ENCODE measurements around the gene MCEMP1.

The MCEMP1 gene

GRCh38 chr19:7672522-7672921, 4.4 kb upstream of the MCEMP1 start:
- no peak for DNase-seq

GRCh38 chr19:7674010-7675005, 2.6 kb upstream of the MCEMP1 start:
- DNase-seq = no peak

DNA sequence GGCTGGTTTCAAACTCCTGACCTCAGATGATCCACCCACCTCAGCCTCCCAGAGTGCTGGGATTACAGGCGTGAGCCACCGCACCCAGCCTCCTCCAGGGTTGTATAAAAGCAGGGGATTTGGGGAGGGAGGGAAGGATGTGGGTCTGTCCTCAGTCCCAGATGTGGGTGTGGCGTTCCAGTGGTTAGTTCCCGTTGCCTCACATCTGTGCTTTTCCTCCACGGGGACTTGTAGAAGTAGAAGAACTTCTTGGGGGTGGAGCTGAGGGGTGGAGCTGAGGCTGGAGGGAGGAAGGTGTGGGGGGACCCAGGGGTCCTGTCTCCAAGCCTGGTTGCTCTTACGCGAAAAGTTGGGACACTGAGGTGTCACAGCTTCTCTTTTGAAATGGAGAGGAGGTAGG, 514 bp upstream of the MCEMP1 start:
- no peak for DNase-seq

DNA sequence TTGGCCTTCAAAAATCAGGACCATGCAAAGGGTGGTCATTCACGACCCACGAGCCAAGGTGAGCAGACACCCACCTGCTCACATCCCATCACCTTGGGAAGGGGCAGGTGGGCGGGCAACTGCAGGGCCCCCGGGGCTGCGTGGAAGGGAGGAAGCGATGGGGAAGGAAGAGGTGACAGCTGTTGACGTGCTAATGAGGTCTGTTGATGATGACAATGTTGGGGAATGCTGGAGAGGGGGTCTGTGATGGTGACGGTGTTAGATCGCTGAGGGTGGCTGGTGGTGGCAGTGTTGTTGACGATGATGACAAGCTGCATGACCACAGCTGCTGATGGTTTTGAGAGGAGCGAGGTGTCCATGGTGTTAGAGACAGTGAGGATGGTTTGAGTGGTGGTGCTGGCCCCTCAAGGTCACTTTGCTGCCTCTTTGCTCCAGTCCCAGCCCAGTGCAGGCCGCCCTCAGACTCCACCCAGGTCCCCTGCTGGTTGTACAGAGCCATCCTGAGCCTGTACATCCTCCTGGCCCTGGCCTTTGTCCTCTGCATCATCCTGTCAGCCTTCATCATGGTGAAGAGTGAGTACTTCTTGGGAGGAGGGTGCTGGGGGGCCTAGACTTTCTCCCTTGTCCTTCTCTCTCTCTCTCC, 900 bp downstream of the MCEMP1 start:
- DNase-seq = no peak

GRCh38 chr19:7678971-7679751, 2.3 kb downstream of the MCEMP1 start:
- DNase-seq = peak; percentile 75

DNA sequence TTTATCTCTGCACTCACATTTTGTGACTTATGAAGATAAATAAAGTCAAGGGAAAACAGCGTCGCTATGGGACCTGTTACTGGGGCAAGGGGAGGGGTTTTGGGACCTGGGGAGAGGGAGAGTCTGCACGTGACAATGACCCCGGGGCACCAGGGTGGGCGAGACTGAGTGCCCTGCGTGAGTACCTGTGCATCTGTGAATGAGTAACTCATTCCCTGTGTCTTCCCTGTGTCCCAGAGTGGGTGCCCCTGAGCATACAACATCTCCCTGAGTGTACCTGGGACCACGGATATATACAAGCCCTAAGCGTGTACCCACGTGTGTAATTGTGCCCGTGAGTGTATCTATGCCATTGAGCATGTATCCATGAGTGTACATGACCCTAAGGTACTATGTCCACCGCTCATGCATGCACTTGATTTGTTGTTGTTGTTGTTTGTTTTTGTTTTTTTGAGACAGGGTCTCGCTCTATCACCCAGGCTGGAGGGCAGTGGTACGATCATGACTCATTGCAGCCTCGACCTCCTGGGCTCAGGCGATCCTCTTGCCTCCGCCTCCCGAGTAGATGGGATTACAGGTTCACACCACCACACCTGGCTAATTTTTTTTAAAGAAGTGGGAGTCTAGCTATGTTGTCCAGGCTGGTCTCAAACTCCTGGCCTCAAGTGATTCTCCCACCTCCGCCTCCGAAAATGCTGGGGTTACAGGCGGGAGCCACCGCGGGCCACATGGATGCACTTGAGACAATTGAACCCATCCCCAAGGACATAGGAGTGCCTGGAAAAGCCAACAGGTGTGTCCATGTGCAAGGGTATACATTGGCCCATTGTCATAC, 3.1 kb downstream of the MCEMP1 start:
- DNase-seq = no peak

GRCh38 chr19:7680606-7681339, 3.9 kb downstream of the MCEMP1 start, which contains the start of gene TRAPPC5:
Gene TRAPPC5, plus strand, starts transcription at chr19:7680833. Its CDS starts 1,421 bp downstream, at chr19:7682254.
- DNase-seq = peak; percentile 85

DNA sequence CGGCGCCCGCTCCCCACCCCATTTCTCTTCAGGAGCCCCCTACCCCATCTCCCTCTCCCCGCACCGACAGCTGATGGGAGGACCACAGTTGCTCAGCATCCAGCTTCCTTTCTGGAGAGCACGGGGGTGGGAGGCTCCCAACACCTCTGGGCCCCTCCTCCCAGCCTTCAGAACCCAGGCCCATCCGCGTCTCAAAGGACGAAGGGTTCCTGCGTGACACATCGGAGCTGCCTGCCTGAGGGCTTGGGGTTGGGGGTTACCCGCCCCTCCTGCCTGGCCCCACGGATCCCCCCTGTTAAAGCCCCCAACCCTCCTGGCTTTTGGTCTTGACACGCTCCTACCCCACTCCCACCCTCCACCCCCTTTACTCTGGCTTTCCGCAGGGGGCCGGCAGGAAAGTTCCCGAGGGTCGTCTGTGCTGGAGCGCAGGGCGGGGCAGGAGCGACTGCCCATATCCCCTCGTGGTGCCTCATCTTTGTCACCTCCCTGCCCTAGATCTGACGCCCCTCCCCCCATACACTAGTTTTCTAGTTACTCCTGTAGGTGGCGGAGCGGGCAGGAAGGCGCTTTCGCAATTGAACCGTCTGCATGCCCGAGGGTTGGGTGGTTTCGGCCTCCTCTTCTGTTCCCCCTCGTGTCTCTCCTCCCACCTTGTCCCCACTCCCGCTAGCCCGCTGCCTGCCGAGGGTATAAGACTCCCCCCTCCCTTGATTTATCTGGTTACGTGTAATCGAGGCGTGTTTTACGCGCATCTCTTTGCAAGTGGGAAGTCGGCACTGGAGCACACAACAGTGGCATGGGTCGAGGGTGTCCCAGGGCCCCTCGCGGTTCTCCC, 4.7 kb downstream of the MCEMP1 start:
- DNase-seq = peak; percentile 81

DNA sequence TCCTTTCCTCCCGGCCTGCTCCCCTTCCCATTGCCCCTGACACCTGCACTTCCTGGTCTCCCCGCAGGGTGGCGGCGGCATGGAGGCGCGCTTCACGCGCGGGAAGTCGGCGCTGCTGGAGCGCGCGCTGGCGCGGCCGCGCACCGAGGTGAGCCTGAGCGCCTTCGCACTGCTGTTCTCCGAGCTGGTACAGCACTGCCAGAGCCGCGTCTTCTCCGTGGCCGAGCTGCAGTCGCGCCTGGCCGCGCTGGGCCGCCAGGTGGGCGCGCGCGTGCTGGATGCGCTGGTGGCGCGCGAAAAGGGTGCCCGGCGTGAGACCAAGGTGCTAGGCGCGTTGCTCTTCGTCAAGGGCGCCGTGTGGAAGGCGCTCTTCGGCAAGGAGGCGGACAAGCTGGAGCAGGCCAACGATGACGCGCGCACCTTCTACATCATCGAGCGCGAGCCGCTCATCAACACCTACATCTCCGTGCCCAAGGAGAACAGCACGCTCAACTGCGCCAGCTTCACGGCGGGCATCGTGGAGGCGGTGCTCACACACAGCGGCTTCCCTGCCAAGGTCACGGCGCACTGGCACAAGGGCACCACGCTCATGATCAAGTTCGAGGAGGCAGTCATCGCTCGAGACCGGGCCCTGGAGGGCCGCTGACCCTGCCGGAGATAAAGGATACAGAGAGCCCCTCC, 5.4 kb downstream of the MCEMP1 start:
- no peak for DNase-seq

- DNase-seq = no peak
Observed at GRCh38 chr19:7685546-7686445, 8.9 kb downstream of the MCEMP1 start.

DNA sequence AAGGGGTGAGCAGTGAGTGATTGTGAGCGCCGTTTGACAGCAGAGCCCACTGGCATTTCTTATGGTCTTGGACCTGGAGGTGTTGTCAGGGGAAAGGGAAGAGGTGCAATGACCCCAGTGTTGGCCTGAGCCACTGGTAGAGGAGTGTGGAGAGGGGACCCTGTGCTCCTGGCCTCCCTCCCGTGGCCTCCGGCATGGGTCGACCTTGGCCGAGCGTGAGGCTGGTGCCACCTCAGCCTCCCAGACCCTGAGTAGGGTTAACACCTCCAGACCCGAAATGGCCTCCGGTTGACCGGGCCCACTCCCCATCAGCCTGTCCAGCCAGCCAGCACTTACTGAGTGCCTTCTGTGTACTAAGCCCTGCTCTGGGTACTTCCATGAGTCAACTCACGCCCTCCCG, 10.3 kb downstream of the MCEMP1 start:
- no peak for DNase-seq

DNA sequence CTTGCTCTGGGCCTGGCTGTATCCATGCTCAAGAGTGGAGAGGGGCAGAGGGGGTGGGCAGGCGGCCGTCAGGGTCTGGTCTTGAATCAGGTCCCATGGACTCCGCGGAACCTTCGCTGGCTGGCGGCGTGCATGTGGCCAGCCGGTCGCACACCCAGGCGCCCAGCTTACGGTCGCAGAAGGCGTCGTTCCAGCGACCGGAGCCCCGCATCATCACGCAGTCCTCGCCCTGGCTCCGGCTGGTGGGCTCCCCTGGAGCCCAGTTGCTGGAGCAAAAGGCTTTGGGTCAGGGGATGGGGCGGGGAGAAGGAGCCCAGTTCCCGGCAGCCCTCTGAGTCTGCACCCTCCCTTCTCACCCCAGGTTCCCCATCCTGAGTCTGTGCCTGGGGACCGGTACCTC, 12.3 kb downstream of the MCEMP1 start:
- no peak for DNase-seq

DNA sequence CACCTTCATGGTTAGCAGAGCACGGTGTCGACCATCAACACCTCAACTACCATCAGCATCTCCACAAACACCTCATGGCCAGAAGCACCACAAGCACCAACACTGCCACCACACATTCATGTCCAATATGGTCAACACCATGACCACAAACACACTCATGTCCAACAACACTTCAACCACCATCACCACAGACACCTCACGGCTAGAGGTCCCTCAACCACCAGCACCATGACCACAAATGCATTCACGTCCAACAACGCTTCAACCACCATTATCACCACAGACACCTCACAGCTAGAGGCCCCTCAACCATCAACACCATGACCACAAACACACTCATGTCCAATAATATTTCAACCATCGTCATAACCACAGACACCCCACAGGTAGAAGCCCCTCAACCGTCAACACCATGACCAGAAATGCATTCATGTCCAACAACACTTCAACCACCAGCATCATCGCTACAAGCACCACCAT, 13.9 kb downstream of the MCEMP1 start:
- DNase-seq = no peak

GRCh38 chr19:7691497-7691896, 14.6 kb downstream of the MCEMP1 start:
- DNase-seq = no peak

DNA sequence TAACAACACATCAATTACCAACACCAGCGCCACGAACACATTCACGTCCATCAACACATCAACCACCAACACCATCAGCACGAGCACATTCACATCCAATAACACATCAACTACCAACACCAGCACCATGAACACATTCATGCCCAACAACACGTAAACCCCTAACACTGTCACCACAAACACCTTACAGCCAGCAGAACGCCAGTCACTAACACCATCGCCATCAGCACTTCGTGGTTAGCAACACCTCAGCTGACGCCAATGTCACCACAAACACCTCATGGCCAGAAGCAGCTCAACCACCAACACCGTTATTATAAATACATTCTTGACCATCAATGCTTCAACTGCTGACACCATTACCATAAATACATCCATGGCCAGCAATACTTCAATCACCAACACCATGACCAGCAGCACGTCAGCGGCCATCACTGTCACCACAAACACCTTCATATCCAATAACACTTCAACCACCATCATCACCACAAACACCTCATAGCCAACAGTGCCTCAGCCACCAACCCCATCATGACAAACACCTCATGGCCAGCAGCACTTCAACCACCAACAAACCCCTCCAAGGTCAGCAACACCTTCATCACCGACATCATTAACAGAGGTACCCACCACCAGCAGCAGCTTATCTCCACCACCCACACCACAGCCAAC, 15.7 kb downstream of the MCEMP1 start:
- DNase-seq = peak; percentile 33

DNA sequence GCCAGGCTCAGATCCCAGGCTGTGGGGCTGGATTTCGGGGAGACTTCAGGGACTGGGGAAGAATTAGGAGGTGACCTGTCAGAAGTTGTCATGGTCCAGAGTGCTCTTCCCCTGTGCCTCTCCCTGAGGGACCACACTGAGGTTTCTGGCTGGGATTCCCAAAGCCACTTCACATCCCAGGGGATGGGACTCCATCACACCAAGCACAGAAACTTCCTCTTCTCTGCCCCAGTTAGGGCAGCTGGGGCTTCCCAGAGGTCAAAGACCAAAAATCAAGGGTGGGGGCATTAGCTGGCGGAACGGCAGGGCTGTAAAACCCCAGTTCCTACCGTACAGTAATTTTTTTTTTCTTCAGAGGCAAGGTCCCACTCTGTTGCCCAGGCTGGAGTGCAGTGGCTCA, 17.6 kb downstream of the MCEMP1 start:
- no peak for DNase-seq

DNA sequence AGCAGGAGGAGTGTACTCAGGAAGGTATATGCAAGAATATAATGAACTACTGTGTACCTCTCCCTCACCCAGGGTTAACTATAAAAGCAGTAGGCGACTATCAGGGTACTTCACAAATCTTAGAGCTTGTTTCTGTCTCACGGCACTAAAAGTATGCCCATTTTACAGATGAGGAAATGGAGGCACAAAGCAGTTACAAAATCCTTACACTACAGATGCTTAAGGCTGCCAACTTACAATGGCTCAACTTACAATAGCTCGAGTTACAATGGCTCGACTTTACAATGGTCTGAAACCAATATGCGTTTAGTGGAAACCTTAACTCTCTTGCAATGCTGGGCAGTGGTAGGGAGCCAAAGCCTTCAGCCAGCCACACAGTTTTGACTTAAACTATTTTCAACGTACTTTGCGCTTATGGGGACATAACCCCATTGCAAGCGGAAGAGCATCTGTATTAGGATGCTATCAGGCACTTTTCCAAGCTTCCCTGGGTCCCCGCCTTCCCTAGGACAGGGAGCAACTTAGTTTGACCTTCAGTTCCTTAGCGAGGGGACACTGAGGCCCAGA, 20.9 kb downstream of the MCEMP1 start:
- DNase-seq = no peak

- no peak for DNase-seq
Observed at GRCh38 chr19:7698583-7698982, 21.7 kb downstream of the MCEMP1 start.

Data from central memory CD4-positive, alpha-beta T cell (primary cell).